Vagina (tissue), 2 donors: ENCODE results near the gene TAF15.

Experiments
- CTCF ChIP-seq, 3 experiments: fragments of 450-650 bp in 2 of 3; fragments of 200-600 bp in 1 of 3; sonication (generic) in 1 of 3; IDR thresholded peaks; one replicate each; pipeline ENCODE4 v1.5.1; 2017 to 2019; ENCODE audit warnings: antibody characterized with exemption in 3 of 3, mild to moderate bottlenecking in 2 of 3, moderate library complexity in 2 of 3
- POLR2AphosphoS5 ChIP-seq, 2 donors: sonication (generic); formaldehyde crosslinking; IDR thresholded peaks; one replicate each; pipeline ENCODE4 v1.9.0; 2017; ENCODE audit warnings: antibody characterized with exemption in 2 of 2, mild to moderate bottlenecking in 2 of 2, low read depth in 1 of 2; ENCODE audit not compliant: insufficient read depth in 1 of 2

DNA sequence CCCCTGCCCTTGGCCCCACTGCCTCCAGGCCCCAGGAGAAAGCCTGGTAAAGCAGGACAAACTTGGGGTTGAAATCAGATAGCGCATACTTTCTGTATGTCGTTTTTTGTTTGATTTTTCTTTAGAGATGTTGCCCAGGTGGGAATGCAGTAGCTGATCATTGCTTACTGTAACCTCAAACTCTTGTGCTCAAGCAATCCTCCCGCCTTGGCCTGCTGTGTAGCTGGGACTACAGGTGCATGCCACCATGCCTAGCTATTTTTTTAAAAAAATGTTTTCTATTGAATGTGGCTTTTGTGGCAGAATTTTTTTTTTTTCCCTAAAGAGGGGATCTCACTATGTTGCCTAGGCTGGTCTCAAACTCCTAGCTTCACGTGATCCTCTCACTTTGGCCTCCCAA is 82.0 kb downstream of the TAF15 start:
- TF ChIP-seq CTCF (IDR thresholded peaks at IDR 0.05) (no peak), POLR2AphosphoS5 (IDR thresholded peaks at IDR 0.05; ENCODE audit: insufficient read depth in 1 of 2, low read depth in 1 of 2) (no peak)
